ENCODE results near the gene PSMD2. TPM values are rescaled to one million over a fixed set of nuclear protein-coding genes. Genes with fewer than 3 reads are reported as not detected.

PSMD2 gene
- total RNA-seq, 1 experiment from 2014 or later, result 536 TPM

GRCh38 chr3:184257083-184257915, 41.7 kb upstream of the PSMD2 start:
- in situ Hi-C loops (cut with HindIII; ENCODE audit: low pct_unique_long_range_greater_than_20kb, low sequenced_read_pairs), result no loop called here
- no TSS peak for BruUV-seq (replicated peaks)
- no peak for TF ChIP-seq REST (IDR thresholded peaks at IDR 0.05; ENCODE audit: insufficient read depth in 1 of 2, low read depth in 2 of 2, low read length in 1 of 2)
- TF ChIP-seq POLR2AphosphoS5 (IDR thresholded peaks at IDR 0.05; ENCODE audit: low read depth, low read length), result no peak
- TF ChIP-seq TCF7L2 (IDR thresholded peaks at IDR 0.05; ENCODE audit: low read depth, low read length), result no peak
- TF ChIP-seq CTCF (IDR thresholded peaks at IDR 0.05), result no peak
- TF ChIP-seq SIN3A (IDR thresholded peaks at IDR 0.05; ENCODE audit: borderline replicate concordance, insufficient read depth, low read depth, low read length), result no peak
- no peaks in the 10 kb centered on the region for H3K36me3 ChIP-seq (ENCODE audit: control insufficient read depth, insufficient read depth, low read length)
- DNase-seq (ENCODE audit: low read depth, low spot score), result no peak
- H3K4me1 ChIP-seq (ENCODE audit: control insufficient read depth, insufficient read depth, low read length), result 0 out of 2 replicates have a peak, but pooled peaks cover 4% of the 10 kb centered on the region
- CTCF ChIA-PET, result interaction anchor here (0.7 kb wide), 1 partner anchor 15 kb away, joined by 5 read pairs; no protein-coding TSS in a partner anchor
- no peaks in the 10 kb centered on the region for H3K9me3 ChIP-seq (ENCODE audit: control insufficient read depth, insufficient read depth, low read depth, low read length)
- no peak overlapping the region for H3K4me3 ChIP-seq (ENCODE audit: low read depth in 2 of 2, low read length in 2 of 2)
- no peaks in the 10 kb centered on the region; the same call in 1 of the 2 replicates for H3K27me3 ChIP-seq (ENCODE audit: control insufficient read depth, insufficient read depth, low read length)
- no peak overlapping the region for H3K27ac ChIP-seq (ENCODE audit: low read length)
- no peak for ATAC-seq
- POLR2A ChIA-PET, result no interaction called here
- intact Hi-C loops (cut with micrococcal nuclease; ENCODE audit: unreplicated experiment), result no loop called here

GRCh38 chr3:184258926-184259325, 40.1 kb upstream of the PSMD2 start:
- Histone ChIP-seq H3K4me3 (ENCODE audit: low read depth in 2 of 2, low read length in 2 of 2) (no peak overlapping the region), H3K9me3 (ENCODE audit: control insufficient read depth, insufficient read depth, low read depth, low read length) (no peaks in the 10 kb centered on the region), H3K27me3 (ENCODE audit: control insufficient read depth, insufficient read depth, low read length) (no peaks in the 10 kb centered on the region; the same call in 1 of the 2 replicates), H3K4me1 (ENCODE audit: control insufficient read depth, insufficient read depth, low read length) (0 out of 2 replicates have a peak, but pooled peaks cover 4% of the 10 kb centered on the region), H3K27ac (ENCODE audit: low read length) (no peak overlapping the region), H3K36me3 (ENCODE audit: control insufficient read depth, insufficient read depth, low read length) (no peaks in the 10 kb centered on the region)
- no TSS peak for BruUV-seq (replicated peaks)
- ChIA-PET CTCF (interaction anchor here (0.7 kb wide), 1 partner anchor 28 kb away, joined by 3 read pairs; no protein-coding TSS in a partner anchor), POLR2A (no interaction called here)
- TF ChIP-seq TCF7L2 (IDR thresholded peaks at IDR 0.05; ENCODE audit: low read depth, low read length) (no peak), SIN3A (IDR thresholded peaks at IDR 0.05; ENCODE audit: borderline replicate concordance, insufficient read depth, low read depth, low read length) (no peak), REST (IDR thresholded peaks at IDR 0.05; ENCODE audit: insufficient read depth in 1 of 2, low read depth in 2 of 2, low read length in 1 of 2) (no peak; a peak in 1 of 4 replicates), POLR2AphosphoS5 (IDR thresholded peaks at IDR 0.05; ENCODE audit: low read depth, low read length) (no peak)
- in situ Hi-C loops (cut with HindIII; ENCODE audit: low pct_unique_long_range_greater_than_20kb, low sequenced_read_pairs) (no loop called here), intact Hi-C loops (cut with micrococcal nuclease; ENCODE audit: unreplicated experiment) (no loop called here)
- ATAC-seq (no peak), DNase-seq (ENCODE audit: low read depth, low spot score) (no peak)

Measured in Panc1 (cell line).